Suprapubic skin (tissue), 4 donors: ENCODE data around the gene RASL10B. TPM values are rescaled to one million over a fixed set of nuclear protein-coding genes. Genes with fewer than 3 reads are reported as not detected.
"Not testable (repeated sequence)": the region's sequence is repeated elsewhere in the genome, so short reads cannot be mapped to it uniquely, and the experiment has no call there.

Source experiments
- DNase-seq, 2 donors: peaks; one replicate each; pipeline ENCODE4 v3.0.0-alpha.2; 2019; ENCODE audit warnings: low spot score in 2 of 2
- H3K27ac ChIP-seq: fragments of 200-600 bp; sonication (generic); one replicate; pipeline ENCODE4 v1.5.1; 2019
- H3K27me3 ChIP-seq: fragments of 200-600 bp; sonication (generic); one replicate; pipeline ENCODE4 v1.5.1; 2019
- H3K36me3 ChIP-seq: fragments of 200-600 bp; sonication (generic); one replicate; pipeline ENCODE4 v1.5.1; 2019
- H3K4me1 ChIP-seq: fragments of 200-600 bp; sonication (generic); one replicate; pipeline ENCODE4 v1.5.1; 2019
- H3K4me3 ChIP-seq: fragments of 200-600 bp; sonication (generic); one replicate; pipeline ENCODE4 v1.5.1; 2019; ENCODE audit warnings: mild to moderate bottlenecking
- H3K9me3 ChIP-seq: fragments of 200-600 bp; sonication (generic); one replicate; pipeline ENCODE4 v1.5.1; 2019
- CTCF ChIP-seq, 2 donors: fragments of 200-600 bp in 1 of 2; fragments of 450-650 bp in 1 of 2; sonication (generic) in 1 of 2; IDR thresholded peaks; one replicate each; pipeline ENCODE4 v1.5.1; 2016 to 2019; ENCODE audit warnings: antibody characterized with exemption in 2 of 2, mild to moderate bottlenecking in 1 of 2, moderate library complexity in 1 of 2
- EP300 ChIP-seq: sonication (generic); formaldehyde crosslinking; IDR thresholded peaks from one replicate; pipeline ENCODE4 v1.6.1; 2017; ENCODE audit warnings: antibody characterized with exemption
- POLR2A ChIP-seq, 2 donors: fragments of 450-650 bp; IDR thresholded peaks; one replicate each; pipeline ENCODE4 v1.6.1; 2017; ENCODE audit warnings: antibody characterized with exemption in 2 of 2, mild to moderate bottlenecking in 2 of 2, moderate library complexity in 2 of 2
- POLR2AphosphoS5 ChIP-seq, 3 donors: sonication (generic); formaldehyde crosslinking; IDR thresholded peaks; one replicate each; pipeline ENCODE4 v1.6.1; 2017; ENCODE audit warnings: antibody characterized with exemption in 3 of 3
- WGBS: methylation state at CpG from one replicate; pipeline ENCODE4 v1.1.5; 2018; 5-methylcytosine and 5-hydroxymethylcytosine counted together
- total RNA-seq, 4 donors: library from RNA; depleted of rRNA; stranded (reverse); fragments of >200 nt; gene quantifications; one replicate each; pipeline ENCODE4 v1.1.0, GENCODE V29; 2016

Gene RASL10B
- total RNA-seq, 4 donors from 2014 or later = 0.94 to 2.5 (median 1.9) TPM

DNA sequence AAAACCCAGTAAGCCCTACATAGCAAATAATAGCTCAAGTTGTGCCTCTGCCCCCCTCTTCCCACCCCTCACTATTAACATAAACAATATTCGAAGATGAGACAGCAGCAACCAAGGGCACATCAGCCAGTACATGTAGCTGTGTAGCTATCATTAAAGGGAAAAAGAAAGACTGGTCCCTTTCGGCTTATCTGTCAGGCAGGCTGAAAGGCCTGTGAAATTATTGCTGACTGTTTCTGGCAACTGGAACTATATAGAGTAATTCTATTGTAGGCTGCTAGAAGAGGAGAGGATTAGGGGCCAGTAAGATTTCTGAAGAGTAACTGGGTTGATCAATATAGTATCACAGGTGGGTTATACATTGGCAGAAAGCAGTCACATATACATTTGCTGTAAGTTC lies 36.5 kb upstream of the RASL10B start:
- TF ChIP-seq CTCF (IDR thresholded peaks at IDR 0.05) (no peak), POLR2AphosphoS5 (IDR thresholded peaks at IDR 0.05) (no peak)
- no peak for DNase-seq
- Histone ChIP-seq H3K9me3 (no peaks in the 10 kb centered on the region), H3K27me3 (no peaks in the 10 kb centered on the region), H3K4me3 (no peak overlapping the region), H3K27ac (no peak overlapping the region), H3K36me3 (peaks cover 45% of the 10 kb centered on the region), H3K4me1 (no peaks in the 10 kb centered on the region)
- WGBS = 94% methylated on average over 2 of the region's 2 CpGs

- TF ChIP-seq POLR2A (IDR thresholded peaks at IDR 0.05) = no peak
- no peak for TF ChIP-seq POLR2AphosphoS5 (IDR thresholded peaks at IDR 0.05)
- no peak for TF ChIP-seq CTCF (IDR thresholded peaks at IDR 0.05)
- no peak for TF ChIP-seq EP300
- DNase-seq = no peak
- Histone ChIP-seq H3K27me3 (no peaks in the 10 kb centered on the region), H3K9me3 (no peaks in the 10 kb centered on the region), H3K4me3 (no peak overlapping the region), H3K27ac (no peak overlapping the region), H3K4me1 (no peaks in the 10 kb centered on the region), H3K36me3 (peaks cover 43% of the 10 kb centered on the region)
- WGBS = 85% methylated on average over 2 of the region's 2 CpGs
These were observed 35.8 kb upstream of the RASL10B start for GRCh38 chr17:35695613-35696012.

GRCh38 chr17:35698800-35699199 lies 32.6 kb upstream of the RASL10B start:
- WGBS = 95% methylated on average over 2 of the region's 2 CpGs
- no peaks in the 10 kb centered on the region for H3K4me1 ChIP-seq
- H3K27ac ChIP-seq = no peak overlapping the region
- no peaks in the 10 kb centered on the region for H3K9me3 ChIP-seq
- no peaks in the 10 kb centered on the region for H3K27me3 ChIP-seq
- no peak for DNase-seq
- H3K36me3 ChIP-seq = peaks cover 26% of the 10 kb centered on the region
- no peak overlapping the region for H3K4me3 ChIP-seq
- TF ChIP-seq CTCF (IDR thresholded peaks at IDR 0.05) (no peak), POLR2AphosphoS5 (IDR thresholded peaks at IDR 0.05) (no peak), EP300 (no peak), POLR2A (IDR thresholded peaks at IDR 0.05) (no peak)

DNA sequence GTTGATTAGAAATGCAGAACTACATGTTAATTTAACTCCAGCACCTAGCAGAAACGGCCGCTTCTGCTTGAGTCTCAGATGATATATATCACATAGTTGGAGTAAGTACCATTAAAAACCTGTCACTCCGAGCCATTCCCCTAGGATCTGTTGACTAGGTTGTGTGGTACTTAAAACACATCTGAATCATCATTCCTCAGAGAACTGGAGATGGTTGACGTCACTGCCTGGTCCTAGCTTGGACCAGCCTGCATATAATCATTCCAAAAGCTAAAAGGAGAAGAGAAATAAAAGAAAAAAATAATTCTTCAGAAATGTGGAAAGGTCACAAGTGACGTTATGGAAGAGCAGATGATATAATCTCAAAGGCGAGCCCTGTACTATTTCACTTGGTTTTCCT lies 31.3 kb upstream of the RASL10B start:
- no peak overlapping the region for H3K4me3 ChIP-seq
- H3K9me3 ChIP-seq = no peaks in the 10 kb centered on the region
- H3K36me3 ChIP-seq = peaks cover 13% of the 10 kb centered on the region
- H3K27ac ChIP-seq = no peak overlapping the region
- no peak for TF ChIP-seq EP300
- TF ChIP-seq POLR2AphosphoS5 (IDR thresholded peaks at IDR 0.05) = no peak
- no peak for TF ChIP-seq POLR2A (IDR thresholded peaks at IDR 0.05)
- no peak for TF ChIP-seq CTCF (IDR thresholded peaks at IDR 0.05)
- no peaks in the 10 kb centered on the region for H3K27me3 ChIP-seq
- no peak for DNase-seq
- 83% methylated on average over 6 of the region's 6 CpGs for WGBS
- no peaks in the 10 kb centered on the region for H3K4me1 ChIP-seq

DNA sequence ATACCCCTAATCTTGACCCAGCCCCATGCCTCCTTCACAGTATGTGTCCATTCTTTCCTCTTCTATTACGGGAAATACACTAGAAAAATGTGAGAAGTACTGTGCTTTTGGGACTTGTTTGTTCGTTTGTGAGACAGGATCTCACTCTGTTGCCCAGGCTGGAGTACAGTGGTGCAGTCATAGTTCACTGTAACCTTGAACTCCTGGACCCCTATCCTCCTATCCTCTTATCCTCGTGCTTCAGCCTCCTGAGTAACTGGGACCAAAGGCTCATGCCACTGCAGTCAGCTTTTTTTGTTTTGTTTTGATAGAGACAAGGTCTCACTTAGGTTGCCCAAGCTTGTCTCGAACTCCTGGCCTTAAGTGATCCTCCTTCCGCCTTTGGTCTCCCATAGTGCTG lies 29.9 kb upstream of the RASL10B start:
- no peaks in the 10 kb centered on the region for H3K27me3 ChIP-seq
- H3K9me3 ChIP-seq = no peaks in the 10 kb centered on the region
- 92% methylated on average over 5 of the region's 5 CpGs for WGBS
- H3K27ac ChIP-seq = no peak overlapping the region
- no peak overlapping the region for H3K4me3 ChIP-seq
- TF ChIP-seq POLR2AphosphoS5 (IDR thresholded peaks at IDR 0.05) (no peak), CTCF (IDR thresholded peaks at IDR 0.05) (no peak), POLR2A (IDR thresholded peaks at IDR 0.05) (no peak), EP300 (no peak)
- no peaks in the 10 kb centered on the region for H3K4me1 ChIP-seq
- no peak for DNase-seq
- H3K36me3 ChIP-seq = peaks cover 3% of the 10 kb centered on the region

DNA sequence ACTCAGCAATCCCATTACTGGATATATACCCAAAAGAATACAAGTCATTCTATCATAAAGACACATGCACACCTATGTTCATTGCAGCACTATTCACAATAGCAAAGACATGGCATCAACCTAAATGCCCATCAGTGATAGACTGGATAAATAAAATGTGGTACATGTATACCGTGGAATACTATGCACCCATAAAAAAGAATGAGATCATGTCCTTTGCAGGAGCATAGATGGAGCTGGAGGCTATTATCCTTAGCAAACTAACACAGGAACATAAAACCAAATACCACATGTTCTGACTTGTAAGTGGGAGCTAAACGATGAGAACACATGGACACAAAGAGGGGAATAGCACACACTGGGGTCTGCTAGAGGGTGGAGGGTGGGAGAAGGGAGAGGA lies 28.1 kb upstream of the RASL10B start:
- not testable (repeated sequence) for H3K4me3 ChIP-seq, H3K4me1 ChIP-seq, DNase-seq, H3K9me3 ChIP-seq, H3K36me3 ChIP-seq, H3K27me3 ChIP-seq, H3K27ac ChIP-seq
- 86% methylated on average over 2 of the region's 2 CpGs for WGBS
